HepG2 (cell line): ENCODE data around the gene FBN2.

Source experiments
- BRF2 ChIP-seq: sonication (generic); formaldehyde crosslinking; IDR thresholded peaks from 2 replicates; pipeline ENCODE4 v1.8.1; 2022; ENCODE audit warnings: mild to moderate bottlenecking, missing genetic modification reagents
- CBFB ChIP-seq: sonication (generic); formaldehyde crosslinking; IDR thresholded peaks from 2 replicates; pipeline ENCODE4 v1.4.0; 2020; ENCODE audit warnings: missing genetic modification reagents
- GABPA ChIP-seq, 2 experiments: IDR thresholded peaks; 2 replicates each; pipeline ENCODE4 v1.6.1; 2011 to 2016; ENCODE audit warnings: low read depth in 2 of 2, low read length in 1 of 2, missing biosample characterization in 1 of 2, missing genetic modification characterization in 1 of 2
- MYC ChIP-seq: sonication (generic); formaldehyde crosslinking; IDR thresholded peaks from 2 replicates; pipeline ENCODE4 v1.9.0; 2021; ENCODE audit warnings: missing genetic modification reagents, borderline replicate concordance
- NCOR1 ChIP-seq: fragments of 200-600 bp; sonication (generic); IDR thresholded peaks from 2 replicates; pipeline ENCODE4 v1.7.0; 2017; ENCODE audit warnings: antibody characterized with exemption, low read length, borderline replicate concordance
- TBP ChIP-seq: sonication (generic); formaldehyde crosslinking; IDR thresholded peaks from 2 replicates; pipeline ENCODE4 v1.5.0; 2020; ENCODE audit warnings: missing genetic modification reagents
- ZNF264 ChIP-seq: sonication (generic); formaldehyde crosslinking; IDR thresholded peaks from 2 replicates; pipeline ENCODE4 v1.4.0; 2020; ENCODE audit warnings: missing genetic modification reagents
- ZNF281 ChIP-seq: sonication (generic); formaldehyde crosslinking; IDR thresholded peaks from 2 replicates; pipeline ENCODE4 v1.4.0; 2020; ENCODE audit warnings: missing genetic modification reagents, borderline replicate concordance
- ZNF430 ChIP-seq: sonication (generic); formaldehyde crosslinking; IDR thresholded peaks from 2 replicates; pipeline ENCODE4 v1.9.0; 2021; ENCODE audit warnings: mild to moderate bottlenecking, missing genetic modification reagents
- ZNF879 ChIP-seq: sonication (generic); formaldehyde crosslinking; IDR thresholded peaks from 2 replicates; pipeline ENCODE4 v1.8.1; 2023; ENCODE audit warnings: missing genetic modification reagents
- ZSCAN5A ChIP-seq: sonication (generic); formaldehyde crosslinking; IDR thresholded peaks from 2 replicates; pipeline ENCODE4 v1.8.0; 2022; ENCODE audit warnings: mild to moderate bottlenecking, missing genetic modification reagents, borderline replicate concordance

DNA sequence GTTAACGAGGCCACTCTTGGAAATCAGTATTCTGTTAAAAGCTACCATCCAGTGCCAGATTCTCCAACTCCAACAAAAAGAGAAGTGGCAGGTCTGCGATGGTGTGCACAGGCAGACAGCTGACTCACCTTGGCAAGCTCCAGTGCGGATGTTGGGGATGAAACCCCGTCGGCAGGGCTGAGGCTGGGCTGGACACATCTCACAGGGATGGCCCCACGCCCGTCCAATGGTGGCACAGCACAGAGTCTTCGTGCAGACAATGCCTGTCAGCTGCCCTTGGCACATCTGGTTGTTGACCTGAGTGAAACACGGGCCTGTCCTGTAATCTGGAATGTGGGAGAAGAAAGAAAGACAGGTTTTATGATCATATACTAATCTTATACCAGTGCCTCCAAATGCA lies 73.4 kb downstream of the FBN2 start:
- TF ChIP-seq ZNF879 (CRISPR knock-in tag) (no peak), ZSCAN5A (CRISPR knock-in tag) (no peak), ZNF281 (no peak), ZNF430 (no peak), NCOR1 (no peak), GABPA (IDR thresholded peaks at IDR 0.05; ENCODE audit: low read depth, low read length) (no peak), GABPA (CRISPR knock-in tag; IDR thresholded peaks at IDR 0.05; ENCODE audit: low read depth) (no peak), TBP (CRISPR knock-in tag) (no peak), ZNF264 (no peak), BRF2 (CRISPR knock-in tag) (no peak), MYC (CRISPR knock-in tag) (no peak), CBFB (CRISPR knock-in tag) (no peak)
